HepG2 (cell line): ENCODE measurements around the gene CDK5RAP2. TPM values are rescaled to one million over a fixed set of nuclear protein-coding genes. Genes with fewer than 3 reads are reported as not detected.
A peak's percentile ranks its signal among the peaks of the same experiment; 100 is the strongest.

Experiments
- BATF2 ChIP-seq: sonication (generic); formaldehyde crosslinking; IDR thresholded peaks from 2 replicates; pipeline ENCODE4 v1.8.0; 2022; ENCODE audit warnings: mild to moderate bottlenecking, missing genetic modification reagents, moderate library complexity
- BRCA1 ChIP-seq: sonication (generic); formaldehyde crosslinking; IDR thresholded peaks from 2 replicates; pipeline ENCODE4 v1.4.0; 2020; ENCODE audit warnings: missing genetic modification reagents
- CENPBD1 ChIP-seq: sonication (generic); formaldehyde crosslinking; IDR thresholded peaks from 2 replicates; pipeline ENCODE4 v1.8.0; 2022; ENCODE audit warnings: missing genetic modification reagents, low read depth, mild to moderate bottlenecking, borderline replicate concordance
- DMAP1 ChIP-seq: IDR thresholded peaks from 2 replicates; pipeline ENCODE4 v1.6.1; 2016
- DNMT1 ChIP-seq: sonication (generic); formaldehyde crosslinking; IDR thresholded peaks from 2 replicates; pipeline ENCODE4 v1.5.1; 2020; ENCODE audit warnings: mild to moderate bottlenecking, missing genetic modification reagents
- FOXK2 ChIP-seq: fragments of 450-650 bp; IDR thresholded peaks from 2 replicates; pipeline ENCODE4 v1.6.1; 2016
- GATA4 ChIP-seq: sonication (generic); IDR thresholded peaks from 2 replicates; pipeline ENCODE4 v1.6.1; 2016; ENCODE audit warnings: antibody characterized with exemption, low read depth, borderline replicate concordance
- KLF12 ChIP-seq: sonication (generic); formaldehyde crosslinking; IDR thresholded peaks from 2 replicates; pipeline ENCODE4 v1.4.0; 2020; ENCODE audit warnings: missing genetic modification reagents, borderline replicate concordance
- MAFK ChIP-seq, 2 experiments: IDR thresholded peaks in 1 of 2; conservative IDR thresholded peaks in 1 of 2; 2 replicates each; pipeline ENCODE4 v1.6.1; 2011; ENCODE audit warnings: improper control_type of control experiment in 2 of 2, low read length in 2 of 2
- NCOA1 ChIP-seq: sonication (generic); formaldehyde crosslinking; IDR thresholded peaks from 2 replicates; pipeline ENCODE4 v1.9.0; 2021; ENCODE audit warnings: missing genetic modification reagents
- NR2F6 ChIP-seq, 2 experiments: IDR thresholded peaks; 2 replicates each; pipeline ENCODE4 v1.6.1; 2016; ENCODE audit warnings: antibody characterized with exemption in 1 of 2, mild to moderate bottlenecking in 1 of 2
- PRDM4 ChIP-seq: sonication (generic); formaldehyde crosslinking; IDR thresholded peaks from 2 replicates; pipeline ENCODE4 v1.9.0; 2021; ENCODE audit warnings: missing genetic modification reagents, borderline replicate concordance
- SKI ChIP-seq: fragments of 450-650 bp; IDR thresholded peaks from one replicate; pipeline ENCODE4 v1.6.1; 2018; ENCODE audit warnings: mild to moderate bottlenecking; ENCODE audit not compliant: partially characterized antibody
- TEAD3 ChIP-seq: optimal IDR thresholded peaks from 2 replicates; pipeline ENCODE3; 2016; ENCODE audit warnings: borderline replicate concordance
- ZBTB44 ChIP-seq: sonication (generic); formaldehyde crosslinking; IDR thresholded peaks from 2 replicates; pipeline ENCODE4 v1.4.0; 2020; ENCODE audit warnings: missing genetic modification reagents
- ZNF10 ChIP-seq: sonication (generic); formaldehyde crosslinking; IDR thresholded peaks from 2 replicates; pipeline ENCODE4 v1.4.0; 2020; ENCODE audit warnings: mild to moderate bottlenecking, low read depth, missing genetic modification reagents, borderline replicate concordance
- ZNF333 ChIP-seq: sonication (generic); formaldehyde crosslinking; IDR thresholded peaks from 2 replicates; pipeline ENCODE4 v1.4.0; 2020; ENCODE audit warnings: mild to moderate bottlenecking, missing genetic modification reagents, borderline replicate concordance
- ZNF446 ChIP-seq: sonication (generic); formaldehyde crosslinking; IDR thresholded peaks from 2 replicates; pipeline ENCODE4 v1.5.0; 2020; ENCODE audit warnings: mild to moderate bottlenecking, missing genetic modification reagents
- ZNF484 ChIP-seq: sonication (generic); formaldehyde crosslinking; IDR thresholded peaks from 2 replicates; pipeline ENCODE4 v1.5.1; 2020; ENCODE audit warnings: mild to moderate bottlenecking, low read depth, missing genetic modification reagents, borderline replicate concordance
- ZNF543 ChIP-seq: sonication (generic); formaldehyde crosslinking; IDR thresholded peaks from 2 replicates; pipeline ENCODE4 v1.4.0; 2020; ENCODE audit warnings: mild to moderate bottlenecking, missing genetic modification reagents
- polyA plus RNA-seq, 8 experiments: library from polyadenylated mRNA; depleted of rRNA in 3 of 8; stranded (reverse) in 7 of 8; unstranded in 1 of 8; fragments of >200 nt; fragmentation: Illumina TruSeq in 4 of 8; extraction: Trizol in 4 of 8; gene quantifications; 2 replicates each; pipeline versions ENCODE4 v1.2.1 to v1.2.3, GENCODE V29; 2011 to 2016; ENCODE audit warnings: low read depth in 4 of 8, missing spikeins in 1 of 8, mixed read lengths in 1 of 8; ENCODE audit not compliant: insufficient read depth in 1 of 8
- total RNA-seq, 5 experiments: library from RNA; depleted of rRNA; stranded (reverse); fragments of >200 nt; fragmentation: Illumina TruSeq; extraction: Trizol; gene quantifications; 2 replicates each; pipeline ENCODE4 v1.2.3, GENCODE V29; 2016; ENCODE audit warnings: low read depth in 1 of 5
- TF ChIP-seq, protein P1 (sequence below): sonication (generic); formaldehyde crosslinking; conservative IDR thresholded peaks from 2 replicates; pipeline ENCODE4 v1.4.0; 2020; ENCODE audit warnings: missing genetic modification reagents

The CDK5RAP2 gene
- total and polyA plus RNA-seq, 2 of the 13 experiments (the other 11 are each of a cell fraction or from before 2014, with no cell fraction given), result 31.8 to 42.2 TPM

GRCh38 chr9:120580051-120580896 lies at the start of gene CDK5RAP2 (continued):
- TF ChIP-seq KLF12 (CRISPR knock-in tag) (peak; percentile 63; the same call in 1 of the 2 replicates), ZBTB44 (CRISPR knock-in tag) (no peak), ZNF10 (CRISPR knock-in tag) (no peak), ZNF484 (CRISPR knock-in tag) (no peak), FOXK2 (no peak), NR2F6 (IDR thresholded peaks at IDR 0.05) (no peak), NR2F6 (CRISPR knock-in tag; IDR thresholded peaks at IDR 0.05) (peak; percentile 43), MAFK (conservative IDR thresholded peaks at IDR 0.05 in 1 of 2, IDR thresholded peaks at IDR 0.05 in 1 of 2; ENCODE audit: low read length in 2 of 2) (no peak), ZNF446 (CRISPR knock-in tag) (no peak), PRDM4 (CRISPR knock-in tag) (no peak), NCOA1 (no peak), DMAP1 (CRISPR knock-in tag) (peak; percentile 66; the same call in 1 of the 2 replicates), DNMT1 (CRISPR knock-in tag) (no peak), SKI (no peak), CENPBD1 (CRISPR knock-in tag) (no peak), ZNF543 (CRISPR knock-in tag) (peak; percentile 89; the same call in 1 of the 2 replicates), ZNF333 (CRISPR knock-in tag) (no peak), BATF2 (CRISPR knock-in tag) (no peak), GATA4 (no peak), TEAD3 (CRISPR knock-in tag) (peak; percentile 38), BRCA1 (CRISPR knock-in tag) (no peak; the same call in 1 of the 2 replicates)
- TF ChIP-seq, protein P1, sequence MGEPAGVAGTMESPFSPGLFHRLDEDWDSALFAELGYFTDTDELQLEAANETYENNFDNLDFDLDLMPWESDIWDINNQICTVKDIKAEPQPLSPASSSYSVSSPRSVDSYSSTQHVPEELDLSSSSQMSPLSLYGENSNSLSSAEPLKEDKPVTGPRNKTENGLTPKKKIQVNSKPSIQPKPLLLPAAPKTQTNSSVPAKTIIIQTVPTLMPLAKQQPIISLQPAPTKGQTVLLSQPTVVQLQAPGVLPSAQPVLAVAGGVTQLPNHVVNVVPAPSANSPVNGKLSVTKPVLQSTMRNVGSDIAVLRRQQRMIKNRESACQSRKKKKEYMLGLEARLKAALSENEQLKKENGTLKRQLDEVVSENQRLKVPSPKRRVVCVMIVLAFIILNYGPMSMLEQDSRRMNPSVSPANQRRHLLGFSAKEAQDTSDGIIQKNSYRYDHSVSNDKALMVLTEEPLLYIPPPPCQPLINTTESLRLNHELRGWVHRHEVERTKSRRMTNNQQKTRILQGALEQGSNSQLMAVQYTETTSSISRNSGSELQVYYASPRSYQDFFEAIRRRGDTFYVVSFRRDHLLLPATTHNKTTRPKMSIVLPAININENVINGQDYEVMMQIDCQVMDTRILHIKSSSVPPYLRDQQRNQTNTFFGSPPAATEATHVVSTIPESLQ, result no peak; the same call in 1 of the 2 replicates
